Measurements from ENCODE around the gene PIP4K2C.
"Not testable (repeated sequence)": the region's sequence is repeated elsewhere in the genome, so short reads cannot be mapped to it uniquely, and the experiment has no call there.

PIP4K2C gene

GRCh38 chr12:57585156-57585555, 5.8 kb upstream of the PIP4K2C start:
- DNase-seq (ENCODE audit: low spot score) = no peak

- DNase-seq (ENCODE audit: low spot score) = no peak
These were observed 4.9 kb upstream of the PIP4K2C start for GRCh38 chr12:57586128-57586527.

- DNase-seq (ENCODE audit: low spot score) = no peak
These were observed 4.1 kb upstream of the PIP4K2C start for GRCh38 chr12:57586832-57587429.

- DNase-seq (ENCODE audit: low spot score) = not testable (repeated sequence)
These were observed 1.9 kb upstream of the PIP4K2C start for GRCh38 chr12:57588951-57589610.

- DNase-seq (ENCODE audit: low spot score) = no peak
These were observed 521 bp upstream of the PIP4K2C start for GRCh38 chr12:57590479-57590863.

- DNase-seq (ENCODE audit: low spot score) = no peak
These were observed 862 bp downstream of the PIP4K2C start for GRCh38 chr12:57591782-57592325.

GRCh38 chr12:57592551-57593165, 1.7 kb downstream of the PIP4K2C start:
- DNase-seq (ENCODE audit: low spot score) = no peak

GRCh38 chr12:57593187-57593586, 2.2 kb downstream of the PIP4K2C start:
- DNase-seq (ENCODE audit: low spot score) = no peak

- DNase-seq (ENCODE audit: low spot score) = no peak
These were observed 9.4 kb downstream of the PIP4K2C start for GRCh38 chr12:57600395-57600794.

GRCh38 chr12:57602544-57602943, 11.6 kb downstream of the PIP4K2C start:
- DNase-seq (ENCODE audit: low spot score) = no peak

GRCh38 chr12:57603324-57603723, 12.3 kb downstream of the PIP4K2C start:
- DNase-seq (ENCODE audit: low spot score) = no peak

GRCh38 chr12:57603815-57604453, 12.9 kb downstream of the PIP4K2C start:
- DNase-seq (ENCODE audit: low spot score) = no peak

GRCh38 chr12:57604454-57604991, 13.5 kb downstream of the PIP4K2C start, which contains the start of gene DTX3:
Gene DTX3 (plus strand): TSS chr12:57604824. CDS start chr12:57606518, 1,694 bp downstream.
- DNase-seq (ENCODE audit: low spot score) = peak; percentile 77

GRCh38 chr12:57604992-57605810, 14.2 kb downstream of the PIP4K2C start:
- no peak for DNase-seq (ENCODE audit: low spot score)

- no peak for DNase-seq (ENCODE audit: low spot score)
These were observed 14.9 kb downstream of the PIP4K2C start for GRCh38 chr12:57605811-57606311.

- DNase-seq (ENCODE audit: low spot score) = no peak
These were observed 15.4 kb downstream of the PIP4K2C start for GRCh38 chr12:57606399-57606798.

- no peak for DNase-seq (ENCODE audit: low spot score)
These were observed 15.8 kb downstream of the PIP4K2C start for GRCh38 chr12:57606821-57607220.

GRCh38 chr12:57607958-57608663, 17.1 kb downstream of the PIP4K2C start:
- DNase-seq (ENCODE audit: low spot score) = peak; percentile 64

- no peak for DNase-seq (ENCODE audit: low spot score)
These were observed 18.2 kb downstream of the PIP4K2C start for GRCh38 chr12:57609101-57609780.

All from D341Med (cell line).